ENCODE results near the gene MAD1L1.
"Not testable (repeated sequence)": the region's sequence is repeated elsewhere in the genome, so short reads cannot be mapped to it uniquely, and the experiment has no call there.

MAD1L1 gene

DNA sequence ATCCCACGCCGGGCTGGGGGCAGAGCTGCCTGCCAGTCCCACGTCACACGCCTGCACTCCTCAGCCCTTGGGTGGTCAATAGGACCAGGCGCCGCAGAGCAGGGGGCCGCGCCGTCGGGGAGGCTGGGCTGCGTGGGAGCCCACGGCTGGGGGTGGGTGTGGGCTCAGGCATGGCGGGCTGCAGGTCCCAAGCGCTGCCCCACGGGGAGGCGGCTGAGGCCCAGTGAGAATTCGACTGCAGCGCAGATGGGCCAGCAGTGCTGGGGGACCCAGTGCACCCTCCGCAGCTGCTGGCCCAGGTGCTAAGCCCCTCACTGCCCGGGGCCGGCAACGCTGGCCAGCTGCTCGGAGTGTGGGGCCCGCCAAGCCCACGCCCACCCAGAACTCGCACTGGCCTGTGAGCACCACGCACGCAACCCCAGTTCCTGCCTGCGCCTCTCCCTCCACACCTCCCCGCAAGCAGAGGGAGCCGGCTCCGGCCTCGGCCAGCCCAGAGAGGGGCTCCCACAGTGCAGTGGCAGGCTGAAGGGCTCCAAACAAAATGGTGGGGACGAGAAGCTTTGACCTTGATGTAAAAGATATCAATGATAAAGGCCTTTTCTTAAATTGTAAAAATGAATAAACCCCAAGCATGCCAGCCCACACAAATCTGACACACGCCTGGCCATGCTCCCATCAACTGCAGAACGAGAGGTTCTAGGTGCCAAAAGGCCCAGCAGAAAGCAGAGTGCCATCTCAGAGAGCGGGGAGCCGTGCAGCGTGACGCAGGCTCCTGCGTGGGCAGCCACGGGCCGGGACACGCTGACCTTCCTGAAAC lies 255.5 kb downstream of the MAD1L1 start:
- DNase-seq: no peak

- not testable (repeated sequence) for DNase-seq
Measured at GRCh38 chr7:1976521-1976920, 256.2 kb downstream of the MAD1L1 start.

GRCh38 chr7:1975581-1975980 lies 257.2 kb downstream of the MAD1L1 start:
- DNase-seq: no peak

GRCh38 chr7:1975179-1975578 lies 257.6 kb downstream of the MAD1L1 start:
- DNase-seq: no peak

GRCh38 chr7:1974290-1975101 lies 258.2 kb downstream of the MAD1L1 start:
- no peak for DNase-seq

GRCh38 chr7:1973321-1974251 lies 259.2 kb downstream of the MAD1L1 start:
- no peak for DNase-seq

DNA sequence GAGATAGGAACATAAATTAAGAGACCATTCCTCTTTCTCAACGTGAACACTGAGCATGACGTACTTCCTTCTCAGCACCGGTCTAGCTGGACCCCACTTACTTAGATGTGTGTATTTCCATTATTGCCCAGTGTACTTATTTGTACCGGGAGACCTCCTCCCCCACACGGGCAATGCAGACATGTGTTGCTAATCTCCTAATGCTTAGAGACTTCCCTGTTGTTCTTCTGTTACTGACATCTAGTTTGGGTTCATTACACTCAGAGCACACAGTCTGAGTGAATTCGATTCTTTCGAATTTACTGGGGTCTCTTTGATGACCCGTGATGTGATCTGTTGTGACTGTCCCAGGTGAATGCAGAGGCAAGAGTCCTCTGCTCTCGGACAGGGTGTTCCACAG lies 260.0 kb downstream of the MAD1L1 start:
- no peak for DNase-seq

GRCh38 chr7:1971946-1972654 lies 260.6 kb downstream of the MAD1L1 start:
- DNase-seq: no peak

- DNase-seq: no peak
Measured at GRCh38 chr7:1970895-1971294, 261.9 kb downstream of the MAD1L1 start.

- not testable (repeated sequence) for DNase-seq
Measured at GRCh38 chr7:1970285-1970660, 262.5 kb downstream of the MAD1L1 start.

- DNase-seq: no peak
Measured at GRCh38 chr7:1969459-1970284, 263.1 kb downstream of the MAD1L1 start.

GRCh38 chr7:1968397-1969111 lies 264.2 kb downstream of the MAD1L1 start:
- no peak for DNase-seq

DNA sequence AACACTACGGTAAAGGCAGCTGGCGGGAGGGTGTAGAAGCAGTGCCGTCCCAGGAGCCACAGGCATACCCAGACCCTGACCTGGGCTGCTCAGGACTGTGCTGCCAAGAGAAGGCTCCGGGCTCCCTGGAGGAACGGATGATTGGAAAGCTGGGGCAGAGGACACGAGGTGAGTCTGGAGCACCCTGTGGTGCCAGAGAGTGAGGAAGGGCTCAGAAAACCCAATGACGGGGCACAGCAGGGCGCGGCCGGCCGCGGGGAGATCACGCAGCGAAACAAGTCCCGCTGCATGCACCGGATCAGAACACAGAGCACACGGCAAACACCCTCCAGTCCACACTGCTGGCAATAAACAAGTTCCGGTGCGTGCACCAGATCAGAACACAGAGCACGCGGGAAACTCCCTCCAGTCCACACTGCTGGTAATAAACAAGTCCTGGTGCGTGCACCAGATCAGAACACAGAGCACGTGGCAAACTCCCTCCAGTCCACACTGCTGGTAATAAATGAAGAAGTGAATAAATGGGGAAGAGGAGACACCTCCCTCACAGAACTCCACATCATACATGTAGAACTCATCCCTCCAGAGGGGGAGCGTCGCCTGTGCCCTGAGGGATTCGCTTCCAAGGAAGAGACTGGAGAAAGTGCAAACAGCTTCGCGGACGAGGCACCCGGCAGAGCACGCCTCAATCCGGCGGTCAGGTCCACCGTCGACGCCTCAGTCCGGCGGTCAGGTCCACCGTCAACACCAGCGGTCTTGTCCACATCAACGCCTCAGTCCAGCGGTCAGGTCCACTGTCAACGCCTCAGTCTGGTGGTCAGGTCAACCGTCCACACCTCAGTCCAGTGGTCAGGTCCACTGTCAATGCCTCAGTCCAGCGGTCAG lies 265.0 kb downstream of the MAD1L1 start:
- no peak for DNase-seq

GRCh38 chr7:1966631-1967200 lies 266.0 kb downstream of the MAD1L1 start:
- DNase-seq: no peak

DNA sequence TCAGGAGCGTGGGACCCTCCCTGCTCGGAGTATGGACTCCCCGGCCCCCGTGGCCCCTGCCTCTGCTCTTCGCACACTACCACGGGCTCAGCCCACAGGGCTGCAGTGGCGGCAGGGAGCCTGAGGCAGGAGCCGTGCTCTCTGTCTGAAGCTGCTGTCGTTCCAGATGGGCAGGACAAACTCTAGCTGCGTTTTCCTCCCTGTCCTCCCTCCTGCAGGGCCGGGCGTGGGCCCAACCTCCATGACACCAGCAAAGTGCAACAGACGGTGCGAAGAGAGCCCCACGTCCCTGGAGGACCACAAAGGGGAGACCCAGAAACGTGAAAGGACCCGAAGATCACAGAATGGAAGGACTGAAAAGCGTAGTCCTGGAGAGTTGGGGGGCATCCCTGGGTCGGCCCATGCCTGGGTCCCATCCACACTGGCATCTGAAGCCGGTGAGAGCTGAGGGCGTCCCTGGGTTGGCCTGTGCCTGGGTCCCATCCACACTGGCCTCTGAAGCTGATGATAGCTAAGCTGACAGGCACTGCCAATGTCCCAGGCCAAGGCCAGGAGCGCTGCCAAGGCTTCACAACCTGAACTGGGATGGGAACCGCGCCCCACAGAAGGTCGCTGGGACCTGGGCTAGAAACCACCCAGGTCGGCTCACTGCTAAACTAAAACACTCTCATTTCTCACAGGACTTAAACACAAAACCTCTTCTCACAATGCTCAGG lies 267.0 kb downstream of the MAD1L1 start:
- DNase-seq: no peak

GRCh38 chr7:1964913-1965578 lies 267.7 kb downstream of the MAD1L1 start:
- DNase-seq: no peak

- no peak for DNase-seq
Measured at GRCh38 chr7:1964211-1964912, 268.4 kb downstream of the MAD1L1 start.

All from stimulated activated CD4-positive, alpha-beta T cell treated with anti-CD3 and anti-CD28 coated beads, Interleukin-2, amount 100 ng/mL, for 48 hours (primary cell).